CD14-positive monocyte (primary cell): ENCODE results near the gene NELL1. TPM values are rescaled to one million over a fixed set of nuclear protein-coding genes. Genes with fewer than 3 reads are reported as not detected.

Source experiments
- DNase-seq, 3 donors: peaks; one replicate each; pipeline ENCODE4 v3.0.0-alpha.2; 2011 to 2022
- H2AFZ ChIP-seq: 2 replicates; pipeline ENCODE4 v1.6.0; 2012; ENCODE audit warnings: mild to moderate bottlenecking, low read depth, low read length, inconsistent platforms; ENCODE audit not compliant: insufficient read depth, poor library complexity, severe bottlenecking
- H3K27ac ChIP-seq, 2 donors: 1 replicate in 1 of 2; 2 replicates in 1 of 2; pipeline ENCODE4 v1.5.1; 2012 to 2013; ENCODE audit warnings: low read length in 2 of 2, control low read depth in 1 of 2, inconsistent platforms in 1 of 2, low read depth in 1 of 2, mild to moderate bottlenecking in 1 of 2
- H3K27me3 ChIP-seq, 2 donors: one replicate each; pipeline versions ENCODE4 v1.6.0 to v1.6.1; 2011 to 2013; ENCODE audit warnings: low read length in 2 of 2; ENCODE audit not compliant: control insufficient read depth in 2 of 2, insufficient read depth in 2 of 2
- H3K36me3 ChIP-seq, 2 donors: replicated peaks in 1 of 2; 1 replicate in 1 of 2; 2 replicates in 1 of 2; pipeline versions ENCODE4 v1.5.1 to v1.6.1; 2012 to 2013; ENCODE audit warnings: low read length in 2 of 2, control low read depth in 1 of 2, inconsistent platforms in 1 of 2, mild to moderate bottlenecking in 1 of 2; ENCODE audit not compliant: insufficient read depth in 2 of 2, control insufficient read depth in 1 of 2
- H3K4me1 ChIP-seq, 2 donors: 1 replicate in 1 of 2; 2 replicates in 1 of 2; pipeline versions ENCODE4 v1.5.1 to v1.6.1; 2012 to 2013; ENCODE audit warnings: low read length in 2 of 2, control low read depth in 1 of 2, inconsistent platforms in 1 of 2, mild to moderate bottlenecking in 1 of 2, moderate library complexity in 1 of 2; ENCODE audit not compliant: insufficient read depth in 2 of 2, control insufficient read depth in 1 of 2
- H3K4me2 ChIP-seq: replicated peaks from 2 replicates; pipeline ENCODE3; 2012; ENCODE audit warnings: low read length, moderate library complexity, mild to moderate bottlenecking; ENCODE audit not compliant: poor library complexity, severe bottlenecking; ENCODE audit errors: extremely low read depth
- H3K4me3 ChIP-seq, 3 experiments: fragments of 200-600 bp in 1 of 3; sonication (generic) in 1 of 3; replicated peaks in 1 of 3; 1 replicate in 2 of 3; 2 replicates in 1 of 3; pipeline ENCODE4 v1.5.1; 2011 to 2013; ENCODE audit warnings: low read length in 3 of 3, mild to moderate bottlenecking in 3 of 3, control low read depth in 2 of 3, low read depth in 2 of 3, inconsistent platforms in 1 of 3, moderate library complexity in 1 of 3
- H3K79me2 ChIP-seq: 2 replicates; pipeline ENCODE4 v1.6.0; 2012; ENCODE audit warnings: mild to moderate bottlenecking, control low read depth, inconsistent platforms, low read length, moderate library complexity; ENCODE audit not compliant: insufficient read depth
- H3K9ac ChIP-seq: 2 replicates; pipeline ENCODE4 v1.6.0; 2017; ENCODE audit warnings: low read length, mild to moderate bottlenecking; ENCODE audit not compliant: insufficient read depth, poor library complexity, severe bottlenecking
- H3K9me3 ChIP-seq, 2 donors: replicated peaks in 1 of 2; 1 replicate in 1 of 2; 2 replicates in 1 of 2; pipeline versions ENCODE4 v1.5.1 to v1.6.1; 2012 to 2013; ENCODE audit warnings: low read length in 2 of 2, control low read depth in 1 of 2; ENCODE audit not compliant: control insufficient read depth in 1 of 2, insufficient read depth in 1 of 2
- H4K20me1 ChIP-seq: 2 replicates; pipeline ENCODE4 v1.6.0; 2012; ENCODE audit warnings: mild to moderate bottlenecking, low read length, control low read depth, moderate library complexity; ENCODE audit not compliant: insufficient read depth
- H3K27ac Mint-ChIP-seq, 7 donors: one replicate each; pipeline ENCODE4 v1.8.0; 2020; ENCODE audit warnings: mild to moderate bottlenecking in 7 of 7, mixed read lengths in 7 of 7, moderate library complexity in 6 of 7, inconsistent platforms in 2 of 7
- H3K27me3 Mint-ChIP-seq, 3 donors: one replicate each; pipeline ENCODE4 v1.8.0; 2021 to 2022; ENCODE audit warnings: low read depth in 3 of 3, mild to moderate bottlenecking in 3 of 3, mixed read lengths in 3 of 3, moderate library complexity in 3 of 3, inconsistent platforms in 1 of 3
- H3K36me3 Mint-ChIP-seq, 2 donors: one replicate each; pipeline ENCODE4 v1.8.0; 2020; ENCODE audit warnings: mixed read lengths in 2 of 2, inconsistent platforms in 1 of 2, mild to moderate bottlenecking in 1 of 2
- H3K4me1 Mint-ChIP-seq: one replicate; pipeline ENCODE4 v1.8.0; 2020; ENCODE audit warnings: mild to moderate bottlenecking, mixed read lengths
- H3K4me3 Mint-ChIP-seq, 2 donors: one replicate each; pipeline ENCODE4 v1.8.0; 2020; ENCODE audit warnings: mild to moderate bottlenecking in 2 of 2, mixed read lengths in 2 of 2, moderate library complexity in 1 of 2
- H3K9me3 Mint-ChIP-seq, 7 donors: one replicate each; pipeline ENCODE4 v1.8.0; 2020 to 2022; ENCODE audit warnings: mixed read lengths in 7 of 7, mild to moderate bottlenecking in 6 of 7, moderate library complexity in 6 of 7, inconsistent platforms in 2 of 7
- WGBS: methylation state at CpG from one replicate; pipeline ENCODE4 v1.1.5; 2013; ENCODE audit warnings: missing lambda C conversion rate; ENCODE audit not compliant: insufficient coverage; 5-methylcytosine and 5-hydroxymethylcytosine counted together
- intact Hi-C, 2 donors: fragments of 100-400 bp; cut with micrococcal nuclease; formaldehyde crosslinking; loops; one replicate each; pipeline versions ENCODE4 v1.15.0 to v1.15.1; 2023
- polyA plus RNA-seq, 3 donors: library from polyadenylated mRNA; depleted of rRNA in 1 of 3; unstranded in 2 of 3; stranded (reverse) in 1 of 3; fragments of 300-500 nt in 2 of 3; fragments of >200 nt in 1 of 3; fragmentation: Illumina TruSeq in 2 of 3; gene quantifications; 1 replicate in 2 of 3; 2 replicates in 1 of 3; pipeline ENCODE4 v1.2.3, GENCODE V29; 2012 to 2021
- TF ChIP-seq, protein P1 (sequence below): fragments of 200-600 bp; IDR thresholded peaks from one replicate; pipeline ENCODE4 v1.8.0; 2022; ENCODE audit warnings: antibody characterized with exemption, mild to moderate bottlenecking

The NELL1 gene
- polyA plus RNA-seq, 3 donors = not detected

DNA sequence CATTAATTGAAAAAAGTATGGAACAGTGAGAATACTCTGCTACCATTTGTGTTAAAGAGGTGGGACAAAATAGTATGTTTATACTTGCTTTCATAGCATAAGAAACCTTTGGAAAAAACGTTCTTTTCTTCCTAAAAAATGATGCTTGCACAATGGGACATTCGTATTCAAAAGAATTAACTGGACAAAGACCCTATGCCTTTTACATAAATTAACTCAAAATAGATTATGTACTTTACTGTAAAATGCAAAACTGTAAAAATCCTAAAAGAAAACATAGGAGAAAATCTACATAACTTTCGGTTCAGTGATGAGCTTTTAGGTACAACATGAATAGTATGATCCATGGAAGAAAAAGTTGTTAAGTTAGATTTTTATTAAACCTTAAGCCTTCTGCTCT, 166.2 kb downstream of the NELL1 start:
- H3K4me1 ChIP-seq = no peaks in the 10 kb centered on the region
- H3K9ac ChIP-seq = no peak overlapping the region
- H3K36me3 ChIP-seq = no peaks in the 10 kb centered on the region
- Mint-ChIP-seq H3K4me3 (no peak overlapping the region), H3K4me1 (no peaks in the 10 kb centered on the region), H3K27me3 (peaks cover 0 to 2% (median 0%) of the 10 kb centered on the region in 3 donors), H3K27ac (no peak overlapping the region), H3K9me3 (peaks cover 0 to 2% (median 0%) of the 10 kb centered on the region in 7 donors), H3K36me3 (no peaks in the 10 kb centered on the region)
- no peak for DNase-seq
- no peak overlapping the region for H3K27ac ChIP-seq
- WGBS = no CpG with 5 or more reads among the region's 3 CpGs
- H3K4me2 ChIP-seq = no peak overlapping the region
- no peaks in the 10 kb centered on the region for H4K20me1 ChIP-seq
- no peak overlapping the region for H2AFZ ChIP-seq
- intact Hi-C loops = no loop called here
- H3K4me3 ChIP-seq = no peak overlapping the region
- H3K27me3 ChIP-seq = no peaks in the 10 kb centered on the region
- no peaks in the 10 kb centered on the region for H3K9me3 ChIP-seq
- H3K79me2 ChIP-seq = no peaks in the 10 kb centered on the region
- TF ChIP-seq, protein P1, sequence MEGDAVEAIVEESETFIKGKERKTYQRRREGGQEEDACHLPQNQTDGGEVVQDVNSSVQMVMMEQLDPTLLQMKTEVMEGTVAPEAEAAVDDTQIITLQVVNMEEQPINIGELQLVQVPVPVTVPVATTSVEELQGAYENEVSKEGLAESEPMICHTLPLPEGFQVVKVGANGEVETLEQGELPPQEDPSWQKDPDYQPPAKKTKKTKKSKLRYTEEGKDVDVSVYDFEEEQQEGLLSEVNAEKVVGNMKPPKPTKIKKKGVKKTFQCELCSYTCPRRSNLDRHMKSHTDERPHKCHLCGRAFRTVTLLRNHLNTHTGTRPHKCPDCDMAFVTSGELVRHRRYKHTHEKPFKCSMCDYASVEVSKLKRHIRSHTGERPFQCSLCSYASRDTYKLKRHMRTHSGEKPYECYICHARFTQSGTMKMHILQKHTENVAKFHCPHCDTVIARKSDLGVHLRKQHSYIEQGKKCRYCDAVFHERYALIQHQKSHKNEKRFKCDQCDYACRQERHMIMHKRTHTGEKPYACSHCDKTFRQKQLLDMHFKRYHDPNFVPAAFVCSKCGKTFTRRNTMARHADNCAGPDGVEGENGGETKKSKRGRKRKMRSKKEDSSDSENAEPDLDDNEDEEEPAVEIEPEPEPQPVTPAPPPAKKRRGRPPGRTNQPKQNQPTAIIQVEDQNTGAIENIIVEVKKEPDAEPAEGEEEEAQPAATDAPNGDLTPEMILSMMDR = no peak

DNA sequence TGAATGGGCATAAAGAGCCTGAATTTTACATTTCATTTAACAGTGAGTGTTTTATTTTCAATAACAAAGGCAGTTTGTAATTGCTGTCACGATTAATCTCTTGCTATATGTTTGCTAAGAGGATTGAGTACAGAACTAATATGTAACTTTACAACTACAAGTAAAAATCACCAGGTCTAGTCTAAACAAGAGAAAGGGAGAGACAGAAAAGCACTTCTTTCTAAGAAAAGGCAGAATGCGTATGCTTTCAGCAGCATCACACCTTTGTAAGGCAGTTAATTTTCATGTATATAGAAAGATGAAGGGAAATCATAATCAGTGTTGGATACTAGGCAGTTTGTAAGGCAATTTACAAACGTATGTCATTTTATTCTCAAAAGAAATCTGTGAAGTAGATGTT, 169.8 kb downstream of the NELL1 start:
- no peak overlapping the region for H3K9ac ChIP-seq
- H3K36me3 ChIP-seq = no peaks in the 10 kb centered on the region
- H3K4me1 ChIP-seq = no peaks in the 10 kb centered on the region
- Mint-ChIP-seq H3K27me3 (peaks cover 0 to 3% (median 2%) of the 10 kb centered on the region in 3 donors), H3K4me1 (no peaks in the 10 kb centered on the region), H3K27ac (no peak overlapping the region), H3K4me3 (no peak overlapping the region), H3K36me3 (no peaks in the 10 kb centered on the region), H3K9me3 (peaks cover 0 to 4% (median 0%) of the 10 kb centered on the region in 7 donors)
- no peaks in the 10 kb centered on the region for H3K79me2 ChIP-seq
- WGBS = no CpG with 5 or more reads among the region's 3 CpGs
- no peaks in the 10 kb centered on the region for H3K27me3 ChIP-seq
- no peak for DNase-seq
- no peaks in the 10 kb centered on the region for H4K20me1 ChIP-seq
- H3K4me3 ChIP-seq = no peak overlapping the region
- H2AFZ ChIP-seq = no peak overlapping the region
- TF ChIP-seq, protein P1 = no peak
- H3K27ac ChIP-seq = no peak overlapping the region
- no peaks in the 10 kb centered on the region for H3K9me3 ChIP-seq
- H3K4me2 ChIP-seq = no peak overlapping the region
- intact Hi-C loops = no loop called here
